DMS 273 (cell line): ENCODE measurements around the gene CDHR4.
"Not testable (repeated sequence)": the region's sequence is repeated elsewhere in the genome, so short reads cannot be mapped to it uniquely, and the experiment has no call there.

Source experiments
- DNase-seq: peaks from one replicate; lab custom pipeline; 2025; ENCODE audit not compliant: unreplicated experiment; lab: John Stamatoyannopoulos, UW

The CDHR4 gene

GRCh38 chr3:49803465-49804140 lies 3.9 kb upstream of the CDHR4 start:
- DNase-seq, result peak; percentile 91

- peak; percentile 92 for DNase-seq
Observed at GRCh38 chr3:49802719-49803464, 3.2 kb upstream of the CDHR4 start, which contains the start of gene INKA1. TSS of gene INKA1 (plus strand) at chr3:49803261. CDS start at chr3:49803393, 132 bp downstream.

GRCh38 chr3:49801160-49801559 lies 1.5 kb upstream of the CDHR4 start:
- no peak for DNase-seq

- no peak for DNase-seq
Observed at GRCh38 chr3:49799105-49799504, 568 bp downstream of the CDHR4 start.

- DNase-seq, result no peak
Observed at GRCh38 chr3:49794926-49795905, 4.5 kb downstream of the CDHR4 start.

- DNase-seq, result no peak
Observed at GRCh38 chr3:49794431-49794830, 5.2 kb downstream of the CDHR4 start.

GRCh38 chr3:49793486-49794085 lies 6.1 kb downstream of the CDHR4 start:
- DNase-seq, result no peak

- no peak for DNase-seq
Observed at GRCh38 chr3:49792371-49793150, 7.1 kb downstream of the CDHR4 start.

- DNase-seq, result no peak
Observed at GRCh38 chr3:49791571-49791970, 8.1 kb downstream of the CDHR4 start.

GRCh38 chr3:49790626-49791411 lies 8.9 kb downstream of the CDHR4 start:
- DNase-seq, result no peak

GRCh38 chr3:49788056-49788455 lies 11.6 kb downstream of the CDHR4 start:
- DNase-seq, result no peak

- no peak for DNase-seq
Observed at GRCh38 chr3:49787536-49787935, 12.1 kb downstream of the CDHR4 start.

GRCh38 chr3:49787182-49787464 lies 12.6 kb downstream of the CDHR4 start:
- DNase-seq, result no peak

- peak; percentile 99 for DNase-seq
Observed at GRCh38 chr3:49786357-49787181, 13.1 kb downstream of the CDHR4 start, which contains the start of gene IP6K1. TSS of gene IP6K1 (minus strand) at chr3:49786542. CDS start at chr3:49748040, 38,502 bp downstream.

- DNase-seq, result peak; percentile 55
Observed at GRCh38 chr3:49785565-49786356, 13.9 kb downstream of the CDHR4 start.

GRCh38 chr3:49782277-49782676 lies 17.4 kb downstream of the CDHR4 start:
- DNase-seq, result not testable (repeated sequence)

- DNase-seq, result no peak
Observed at GRCh38 chr3:49781415-49782199, 18.1 kb downstream of the CDHR4 start.
